NCI-H2029 (cell line): Measurements from ENCODE around the gene CCL13.

Experiments used
- DNase-seq: peaks from one replicate; lab custom pipeline; 2025; lab: John Stamatoyannopoulos, UW

Gene CCL13

DNA sequence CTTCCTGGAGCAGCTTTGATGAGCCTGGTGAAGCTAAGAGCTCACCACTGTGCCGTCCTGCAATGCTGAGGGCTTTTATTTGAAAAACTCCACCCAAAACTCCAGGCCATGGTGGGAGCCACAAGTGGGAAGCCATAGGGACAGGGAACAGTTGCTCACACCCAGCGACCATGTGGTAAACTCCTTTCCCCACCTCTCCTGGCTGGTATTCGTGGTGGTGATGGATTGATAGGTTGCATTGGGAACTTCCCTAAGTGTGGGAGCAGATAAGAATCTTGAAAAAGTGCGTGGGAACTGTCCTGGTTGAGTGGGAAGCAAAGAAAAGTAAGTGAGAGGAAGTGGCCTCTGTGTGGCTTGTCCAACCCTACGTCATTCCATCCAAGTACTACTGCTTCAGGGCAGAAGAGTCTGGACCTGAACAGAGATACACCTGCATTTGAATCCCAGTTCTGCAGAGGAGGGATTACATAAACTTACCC, 6.9 kb downstream of the CCL13 start, which contains the start of gene CCL1:
Gene CCL1, minus strand, starts transcription at position 51 of the 479 bp plus-strand sequence. CDS start 72 bp downstream, outside the sequence.
- DNase-seq = no peak

GRCh38 chr17:34364751-34365150, 8.5 kb downstream of the CCL13 start:
- DNase-seq = no peak

GRCh38 chr17:34365340-34365739, 9.1 kb downstream of the CCL13 start:
- DNase-seq = no peak

- DNase-seq = no peak
Observed at GRCh38 chr17:34366010-34366409, 9.7 kb downstream of the CCL13 start.

DNA sequence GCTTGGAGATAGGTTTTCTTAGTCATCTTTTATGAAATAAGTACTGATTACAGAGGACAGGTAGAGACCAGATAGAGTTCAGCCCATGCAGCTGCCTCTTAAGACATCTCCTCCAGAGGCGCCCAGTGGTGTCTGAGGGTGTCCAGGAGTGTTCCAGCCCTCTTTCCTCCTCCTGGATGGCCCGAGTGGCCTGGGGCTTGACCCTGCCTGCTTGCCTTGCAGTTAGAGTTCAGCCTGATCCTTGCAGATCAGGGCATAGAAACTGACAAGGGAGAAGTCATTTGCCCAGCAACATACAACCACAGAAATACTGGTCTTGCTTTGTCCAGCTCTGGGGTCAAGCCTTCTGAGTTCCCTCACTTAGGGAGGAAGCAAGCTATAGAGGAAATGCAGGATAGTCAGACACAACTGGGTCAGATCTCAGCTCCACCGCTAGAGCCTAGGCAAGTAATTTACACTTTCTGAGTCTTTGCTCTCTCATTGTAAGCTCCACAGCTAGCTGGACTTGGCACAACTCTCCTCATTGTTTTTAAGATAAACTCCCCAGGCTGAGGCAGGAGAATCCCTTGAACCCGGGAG, 10.3 kb downstream of the CCL13 start:
- no peak for DNase-seq

- DNase-seq = no peak
Observed at GRCh38 chr17:34367486-34368195, 11.4 kb downstream of the CCL13 start.

- no peak for DNase-seq
Observed at GRCh38 chr17:34368196-34368945, 12.1 kb downstream of the CCL13 start.

DNA sequence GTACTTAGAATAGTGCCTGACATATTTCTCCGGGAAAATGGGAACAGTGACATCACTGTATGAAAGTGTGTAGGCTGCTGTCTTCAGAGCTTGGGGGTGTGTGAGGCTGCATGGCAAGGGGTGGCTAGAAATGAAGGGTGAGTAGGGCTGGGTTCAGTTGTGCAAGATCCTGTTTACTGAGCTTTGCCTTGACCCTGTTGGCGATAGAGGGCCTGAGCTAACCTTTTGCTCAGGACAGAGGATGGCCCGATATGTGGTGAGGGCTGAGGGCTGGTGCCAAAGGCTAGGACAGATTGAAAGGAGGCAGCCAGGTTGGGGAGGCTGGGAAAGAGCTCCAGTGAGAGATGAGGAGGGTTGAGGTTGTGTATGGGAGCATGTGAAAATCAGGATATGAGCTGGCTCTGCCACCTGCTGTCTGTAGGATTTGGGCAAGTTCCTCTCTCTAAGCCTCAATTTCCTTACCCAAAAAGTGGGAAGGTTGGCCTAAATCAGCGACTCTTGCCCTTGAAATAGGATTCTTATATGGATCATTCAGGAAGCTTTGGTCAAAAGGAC, 12.7 kb downstream of the CCL13 start:
- no peak for DNase-seq

- no peak for DNase-seq
Observed at GRCh38 chr17:34369571-34369970, 13.3 kb downstream of the CCL13 start.

- no peak for DNase-seq
Observed at GRCh38 chr17:34370376-34370996, 14.2 kb downstream of the CCL13 start.

GRCh38 chr17:34370997-34371395, 14.7 kb downstream of the CCL13 start:
- no peak for DNase-seq

DNA sequence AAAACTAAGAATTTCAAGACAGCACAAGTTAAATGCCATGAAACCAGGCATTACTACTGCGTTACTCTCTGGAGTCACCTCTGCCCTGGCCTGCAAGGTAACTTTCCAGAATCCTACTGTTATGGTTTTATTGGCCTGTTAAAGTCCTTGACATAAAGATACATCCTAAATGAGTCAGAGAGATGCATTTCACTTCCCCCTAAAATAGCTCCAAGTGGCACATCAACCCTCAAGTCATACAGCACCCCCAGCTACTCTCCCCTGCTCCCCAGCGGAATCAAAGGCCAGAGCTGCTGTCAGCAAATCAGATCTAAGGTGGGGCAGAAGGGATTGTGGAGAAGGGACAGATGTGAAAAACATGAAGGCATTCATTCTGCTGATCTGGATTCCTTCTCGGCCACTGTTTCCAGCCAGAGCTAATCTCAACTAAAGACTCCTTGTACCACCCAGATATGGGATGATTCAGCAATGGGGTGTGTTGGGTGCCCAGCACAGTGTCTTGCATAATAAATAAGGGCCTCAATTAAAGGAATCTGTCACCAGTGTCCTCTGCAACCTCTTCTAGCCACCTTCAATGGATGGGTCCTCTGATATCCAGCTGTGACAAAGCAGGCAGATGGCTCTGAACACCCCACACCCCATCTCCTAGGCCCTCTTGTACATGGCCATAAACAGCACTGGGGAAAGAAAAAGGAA, 15.3 kb downstream of the CCL13 start:
- no peak for DNase-seq

GRCh38 chr17:34374457-34374856, 18.2 kb downstream of the CCL13 start:
- DNase-seq = peak; percentile 35

GRCh38 chr17:34375426-34375997, 19.2 kb downstream of the CCL13 start:
- no peak for DNase-seq

DNA sequence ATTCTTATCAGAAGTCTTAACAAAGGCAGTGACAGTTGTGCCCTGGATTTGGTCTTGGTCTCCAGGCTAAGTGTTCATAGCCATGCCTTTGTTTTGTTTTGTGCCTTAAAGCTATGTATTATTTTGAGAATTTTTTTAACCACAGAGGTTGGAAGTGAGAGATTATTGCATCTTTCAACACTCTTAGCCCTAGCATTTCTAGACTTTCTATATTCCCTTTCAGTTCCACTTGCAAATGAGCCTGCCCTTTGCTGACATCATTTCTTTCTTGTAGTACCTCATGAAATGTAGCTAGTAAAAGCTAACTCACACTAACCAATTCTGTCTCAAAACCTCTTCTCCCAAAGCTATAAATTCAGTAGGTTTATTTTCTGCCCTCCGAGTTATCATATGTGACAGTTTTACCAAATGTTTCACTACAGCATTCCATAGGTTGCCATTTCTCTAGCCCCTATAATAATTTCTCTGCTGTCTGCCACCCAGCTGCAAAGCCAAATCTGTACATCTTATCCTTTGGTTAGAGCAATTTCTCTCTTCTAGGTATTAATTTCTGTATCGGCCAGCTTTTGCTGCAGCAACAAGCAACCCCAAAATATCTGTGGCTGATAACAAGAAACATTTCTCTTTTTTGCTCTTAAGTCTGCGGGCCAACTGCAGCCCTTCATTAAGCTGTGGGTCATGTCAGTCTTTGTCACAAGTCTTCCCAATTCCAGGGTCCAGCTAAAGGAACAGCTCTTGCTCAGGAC, 21.0 kb downstream of the CCL13 start:
- DNase-seq = no peak

DNA sequence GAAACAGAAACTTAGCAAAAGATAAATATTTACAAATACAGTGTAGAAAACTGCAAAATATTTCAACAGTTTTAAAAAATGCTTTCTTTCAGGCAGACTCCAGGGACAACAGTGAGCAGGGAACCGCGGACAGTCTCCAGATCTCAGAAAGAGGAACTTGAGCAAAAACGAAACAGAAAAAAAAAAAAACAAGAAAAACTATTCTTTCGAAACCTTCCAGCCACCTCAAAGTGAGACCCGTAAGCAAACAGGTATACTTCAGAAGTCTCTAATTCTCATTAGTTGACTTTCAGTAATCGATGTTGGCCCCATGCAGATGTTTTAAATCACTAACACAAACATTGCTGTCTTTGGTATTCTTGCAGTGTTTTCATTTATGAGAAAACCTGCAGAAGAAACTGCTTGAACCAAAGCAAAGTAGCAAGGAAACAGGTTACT, 22.4 kb downstream of the CCL13 start:
- no peak for DNase-seq

GRCh38 chr17:34379868-34380267, 23.6 kb downstream of the CCL13 start:
- DNase-seq = no peak

GRCh38 chr17:34382621-34383124, 26.4 kb downstream of the CCL13 start:
- no peak for DNase-seq

DNA sequence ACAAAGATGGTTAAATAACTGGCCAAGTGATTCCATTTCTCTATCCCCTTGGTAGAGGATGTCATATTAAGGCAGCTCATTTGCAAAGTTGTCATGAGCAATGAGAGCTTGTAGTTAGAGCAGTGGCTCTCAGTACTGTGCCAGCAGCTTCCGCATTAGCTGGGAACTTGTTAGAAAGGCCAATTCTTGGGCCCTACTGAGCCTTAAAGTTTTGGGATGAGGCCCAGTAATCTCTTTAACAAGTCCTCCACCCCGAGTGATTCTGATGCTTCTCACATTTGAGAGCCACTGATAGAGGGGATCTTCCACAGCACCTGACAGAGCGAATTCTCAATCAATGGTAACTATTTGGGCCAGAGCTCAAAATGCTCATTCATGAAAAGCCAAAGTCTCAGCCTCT, 26.9 kb downstream of the CCL13 start:
- DNase-seq = no peak

- DNase-seq = no peak
Observed at GRCh38 chr17:34384271-34384670, 28.0 kb downstream of the CCL13 start.
